Activated T-cell treated with anti-CD3 and anti-CD28 coated beads, Interleukin-2, amount 50 U/mL, for 72 hours (primary cell): ENCODE data around the gene NR1I2. TPM values are rescaled to one million over a fixed set of nuclear protein-coding genes. Genes with fewer than 3 reads are reported as not detected.

Experiments used
- ATAC-seq, 2 donors: fragments of 150-1000 bp; cut with Tn5 transposase; replicated peaks in 1 of 2; 2 replicates each; pipeline ENCODE4 v1.10.0; 2021; ENCODE audit warnings: moderate library complexity in 2 of 2, mild to moderate bottlenecking in 1 of 2
- DNase-seq, 2 donors: peaks; one replicate each; pipeline ENCODE4 v3.0.0; 2021 to 2022; ENCODE audit warnings: mixed read lengths in 1 of 2
- H3K27ac Mint-ChIP-seq: one replicate; pipeline ENCODE4 v1.8.0; 2022; ENCODE audit warnings: mild to moderate bottlenecking, moderate library complexity, mixed read lengths
- H3K27me3 Mint-ChIP-seq: one replicate; pipeline ENCODE4 v1.8.0; 2022; ENCODE audit warnings: low read depth, mixed read lengths
- H3K36me3 Mint-ChIP-seq, 2 donors: one replicate each; pipeline ENCODE4 v1.8.0; 2022; ENCODE audit warnings: mixed read lengths in 2 of 2, mild to moderate bottlenecking in 1 of 2; ENCODE audit not compliant: insufficient read depth in 2 of 2
- H3K4me1 Mint-ChIP-seq: one replicate; pipeline ENCODE4 v1.8.0; 2022; ENCODE audit warnings: low read depth, mixed read lengths
- H3K4me3 Mint-ChIP-seq, 2 donors: one replicate each; pipeline ENCODE4 v1.8.0; 2022; ENCODE audit warnings: mild to moderate bottlenecking in 2 of 2, mixed read lengths in 2 of 2, moderate library complexity in 2 of 2
- H3K9me3 Mint-ChIP-seq, 2 donors: one replicate each; pipeline ENCODE4 v1.8.0; 2022; ENCODE audit warnings: mixed read lengths in 2 of 2
- total RNA-seq, 2 donors: library from RNA; stranded (reverse); gene quantifications; one replicate each; pipeline ENCODE4 v1.2.3, GENCODE V29; 2022

Gene NR1I2
- total RNA-seq, 2 donors from 2014 or later: 0.17 to 0.25 TPM

DNA sequence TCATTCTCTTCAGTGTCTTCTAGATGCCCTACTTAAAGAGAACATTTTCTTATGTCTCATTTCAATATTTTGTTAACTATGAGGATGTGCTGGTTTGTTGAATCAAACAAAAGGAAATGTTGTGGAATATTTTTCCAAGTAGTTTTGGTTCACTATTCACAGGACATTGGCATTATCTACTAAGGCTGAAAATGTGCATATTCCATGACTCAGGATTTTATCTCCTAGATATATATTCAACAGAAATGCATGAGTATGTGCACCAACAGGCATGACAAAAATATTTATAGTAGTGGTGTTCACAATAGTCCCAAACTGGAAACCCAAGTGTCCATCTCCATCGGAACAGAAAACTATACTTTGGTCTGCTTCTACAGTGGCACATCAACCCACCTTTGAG, 16.7 kb upstream of the NR1I2 start:
- no peak for DNase-seq
- Mint-ChIP-seq H3K9me3 (peaks cover 6 to 10% of the 10 kb centered on the region in 2 donors), H3K36me3 (peaks cover 5% of the 10 kb centered on the region in 2 donors), H3K4me3 (no peak overlapping the region), H3K27me3 (peaks cover 44% of the 10 kb centered on the region), H3K27ac (no peak overlapping the region), H3K4me1 (no peaks in the 10 kb centered on the region)
- no peak for ATAC-seq

DNA sequence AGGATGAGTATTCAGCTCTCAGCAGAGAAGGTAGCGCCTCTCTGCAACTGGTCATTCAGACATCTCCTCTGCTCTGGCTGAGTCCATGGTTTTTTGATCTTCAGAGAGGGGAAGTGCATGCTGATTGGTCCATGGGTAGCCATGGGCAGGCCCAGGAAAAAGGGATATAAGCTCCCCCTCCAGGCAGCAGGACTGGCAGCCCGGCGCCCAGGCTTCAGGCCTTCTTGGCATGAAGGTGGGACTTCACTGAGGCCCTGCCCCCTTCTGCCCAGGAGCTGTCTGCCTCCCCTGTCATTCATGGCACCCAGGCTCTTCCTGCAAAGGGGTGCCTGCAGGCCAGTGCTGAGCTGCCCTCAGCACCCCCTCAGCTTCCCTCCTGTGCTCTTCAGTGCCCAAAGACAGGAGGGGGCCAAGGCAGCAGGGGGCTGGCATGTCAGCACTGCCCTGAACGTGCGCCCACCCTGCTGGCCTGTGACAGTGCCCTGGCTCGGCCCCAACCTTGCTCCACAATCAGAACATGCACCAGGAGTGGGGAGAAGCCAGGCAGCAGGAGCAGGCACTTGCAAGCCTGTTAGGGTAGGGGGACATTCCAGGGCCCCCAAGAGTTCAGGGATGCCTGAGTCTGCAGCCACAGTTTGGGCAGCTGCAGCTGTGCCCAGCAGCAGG, 13.8 kb upstream of the NR1I2 start:
- Mint-ChIP-seq H3K4me1 (no peaks in the 10 kb centered on the region), H3K9me3 (no peaks in the 10 kb centered on the region), H3K36me3 (no peaks in the 10 kb centered on the region), H3K27me3 (peaks cover 25% of the 10 kb centered on the region), H3K4me3 (no peak overlapping the region), H3K27ac (no peak overlapping the region)
- no peak for DNase-seq
- ATAC-seq: no peak

DNA sequence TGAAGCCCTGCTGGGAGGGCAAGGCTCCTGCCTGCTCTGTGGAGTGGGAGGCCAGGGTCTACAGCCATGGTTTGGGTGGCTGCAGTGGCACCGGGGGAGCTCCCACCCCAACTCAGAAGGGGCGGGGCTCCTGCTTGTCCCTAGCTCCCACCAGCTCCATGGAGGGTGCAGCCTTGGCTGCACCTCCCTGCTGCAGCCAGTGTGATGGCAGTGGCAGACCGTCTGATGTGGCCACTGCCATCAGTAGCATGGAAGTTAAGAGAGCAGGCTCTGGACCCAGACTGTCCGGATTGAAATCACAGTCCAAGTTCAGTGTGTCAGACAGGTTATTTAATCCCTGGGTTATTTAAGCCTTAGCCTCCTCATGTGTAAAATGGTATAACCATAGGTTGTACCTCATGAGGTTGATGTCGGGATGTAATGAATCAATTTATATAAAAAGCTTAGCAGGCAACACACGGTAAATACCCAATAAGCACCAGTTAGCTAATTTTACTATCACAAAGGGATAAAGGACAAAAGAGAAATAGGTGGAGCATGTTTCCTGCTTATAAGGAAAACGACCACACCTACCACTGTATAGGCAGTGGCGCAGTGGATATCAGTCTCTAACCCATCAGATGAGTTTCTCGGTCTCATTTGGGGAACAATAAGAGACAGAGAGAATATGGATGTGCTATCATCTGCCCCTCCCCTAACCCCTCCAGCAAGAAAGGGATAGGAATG, 13.1 kb upstream of the NR1I2 start:
- Mint-ChIP-seq H3K4me3 (no peak overlapping the region), H3K27me3 (peaks cover 23% of the 10 kb centered on the region), H3K27ac (no peak overlapping the region), H3K36me3 (no peaks in the 10 kb centered on the region), H3K9me3 (no peaks in the 10 kb centered on the region), H3K4me1 (no peaks in the 10 kb centered on the region)
- DNase-seq (no peak), ATAC-seq (no peak)

DNA sequence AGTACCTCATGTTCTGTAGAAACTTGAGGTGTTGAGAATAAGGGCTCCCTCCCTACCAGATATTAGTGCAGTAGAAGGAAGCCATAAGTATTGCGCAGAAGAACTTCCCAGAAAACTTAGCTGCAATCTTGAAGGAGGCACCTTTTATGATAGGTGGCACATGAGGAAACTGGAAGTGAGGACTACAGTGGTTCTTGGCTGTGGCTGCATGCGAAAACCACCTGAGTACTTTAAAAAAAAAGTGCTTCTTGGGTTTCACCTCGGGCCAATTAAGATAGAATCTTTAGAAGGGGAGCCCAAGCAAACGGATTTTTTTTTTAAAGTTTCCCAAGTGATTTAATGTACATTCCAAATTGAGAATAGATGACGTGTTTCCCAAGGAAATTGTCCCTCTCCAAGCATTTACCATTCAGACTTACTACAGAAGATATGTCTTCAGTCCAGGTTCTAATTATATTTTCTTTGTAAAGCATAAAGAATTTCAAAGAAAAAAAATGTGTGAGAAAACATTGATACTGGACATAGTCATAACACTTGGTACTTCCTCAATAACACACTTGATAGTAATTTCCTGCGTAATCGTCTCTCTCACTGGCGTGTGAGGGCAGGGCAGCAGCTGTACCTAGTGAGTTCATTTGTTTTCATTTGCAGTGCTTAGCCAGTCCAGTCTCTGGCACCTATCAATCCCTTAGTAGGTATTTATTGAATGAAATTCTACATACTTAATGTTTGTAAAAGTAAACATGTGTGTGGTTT, 12.3 kb upstream of the NR1I2 start:
- DNase-seq: no peak
- Mint-ChIP-seq H3K9me3 (peaks cover 0 to 2% of the 10 kb centered on the region in 2 donors), H3K4me3 (no peak overlapping the region), H3K27ac (no peak overlapping the region), H3K4me1 (no peaks in the 10 kb centered on the region), H3K36me3 (no peaks in the 10 kb centered on the region), H3K27me3 (peaks cover 19% of the 10 kb centered on the region)
- ATAC-seq: no peak

DNA sequence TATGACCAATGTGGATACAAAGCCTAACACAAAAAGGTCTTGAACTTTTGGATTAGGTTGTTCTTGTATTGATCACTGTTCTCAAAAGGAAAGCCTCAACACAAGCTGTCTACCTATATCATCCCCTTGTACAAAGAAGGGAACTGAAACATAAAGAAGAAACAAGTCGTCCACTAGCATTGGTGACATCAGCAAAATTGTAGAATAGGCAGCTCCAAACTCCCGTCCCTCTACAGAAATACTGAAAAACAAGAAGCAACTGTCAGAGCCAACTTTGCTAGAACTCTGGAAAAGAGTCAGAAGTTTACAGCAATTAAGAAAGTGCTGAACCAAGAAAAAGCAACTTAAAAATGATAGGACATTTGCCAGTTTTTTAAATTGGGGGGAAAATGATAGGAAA, 7.5 kb upstream of the NR1I2 start:
- Mint-ChIP-seq H3K4me3 (no peak overlapping the region), H3K36me3 (peaks cover 4 to 9% of the 10 kb centered on the region in 2 donors), H3K4me1 (no peaks in the 10 kb centered on the region), H3K27me3 (peaks cover 12% of the 10 kb centered on the region), H3K9me3 (peaks cover 4 to 11% of the 10 kb centered on the region in 2 donors), H3K27ac (no peak overlapping the region)
- ATAC-seq (no peak), DNase-seq (no peak)

DNA sequence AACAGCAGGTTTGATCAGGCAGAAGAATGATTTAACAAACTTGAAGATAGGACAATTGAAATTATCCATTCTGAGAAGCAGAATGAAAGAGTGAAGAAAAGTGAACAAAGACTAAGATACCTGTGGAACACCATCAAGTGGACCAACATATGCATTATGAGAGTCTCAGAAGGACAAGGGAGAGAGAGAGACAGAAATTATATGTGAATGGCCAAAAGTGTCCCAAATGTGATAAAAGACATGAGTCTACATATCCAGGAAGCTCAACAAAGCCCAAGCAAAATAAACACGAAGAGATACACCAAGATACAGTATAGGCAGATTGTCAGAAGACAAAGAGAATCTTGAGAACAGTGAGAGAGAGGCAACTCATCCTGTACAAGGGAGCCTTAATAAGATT, 5.6 kb upstream of the NR1I2 start:
- Mint-ChIP-seq H3K27ac (no peak overlapping the region), H3K9me3 (peaks cover 4 to 11% of the 10 kb centered on the region in 2 donors)
- no peak for ATAC-seq

DNA sequence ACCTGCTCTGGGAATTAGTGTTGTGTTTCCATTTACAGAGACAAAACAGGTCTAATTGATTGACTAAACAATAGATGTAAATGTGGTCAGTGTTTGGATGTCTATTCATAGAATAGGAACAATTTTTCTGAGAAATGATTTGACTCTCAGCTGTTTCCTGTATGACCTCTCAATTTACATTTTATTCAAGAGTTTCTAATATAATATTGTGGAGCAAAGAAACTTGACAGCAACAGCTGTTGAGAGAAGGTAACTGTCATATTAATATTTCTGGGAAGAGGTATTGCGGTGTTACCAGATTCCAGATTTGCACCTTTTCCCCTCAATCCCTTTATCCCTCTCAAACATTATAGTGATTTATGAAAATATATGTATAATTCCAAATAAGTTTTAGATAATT, 3.7 kb upstream of the NR1I2 start:
- Mint-ChIP-seq H3K27me3 (peaks cover 5% of the 10 kb centered on the region), H3K4me1 (peaks cover 4% of the 10 kb centered on the region), H3K36me3 (peaks cover 4 to 9% of the 10 kb centered on the region in 2 donors), H3K9me3 (peaks cover 4 to 11% of the 10 kb centered on the region in 2 donors), H3K27ac (no peak overlapping the region), H3K4me3 (no peak overlapping the region)
- DNase-seq (no peak), ATAC-seq (no peak)

More for the DNA sequence above, 5.6 kb upstream of the NR1I2 start:
- peaks cover 4 to 9% of the 10 kb centered on the region in 2 donors for H3K36me3 Mint-ChIP-seq
- no peak for DNase-seq
- peaks cover 4% of the 10 kb centered on the region for H3K4me1 Mint-ChIP-seq
- peaks cover 12% of the 10 kb centered on the region for H3K27me3 Mint-ChIP-seq
- H3K4me3 Mint-ChIP-seq: no peak overlapping the region

DNA sequence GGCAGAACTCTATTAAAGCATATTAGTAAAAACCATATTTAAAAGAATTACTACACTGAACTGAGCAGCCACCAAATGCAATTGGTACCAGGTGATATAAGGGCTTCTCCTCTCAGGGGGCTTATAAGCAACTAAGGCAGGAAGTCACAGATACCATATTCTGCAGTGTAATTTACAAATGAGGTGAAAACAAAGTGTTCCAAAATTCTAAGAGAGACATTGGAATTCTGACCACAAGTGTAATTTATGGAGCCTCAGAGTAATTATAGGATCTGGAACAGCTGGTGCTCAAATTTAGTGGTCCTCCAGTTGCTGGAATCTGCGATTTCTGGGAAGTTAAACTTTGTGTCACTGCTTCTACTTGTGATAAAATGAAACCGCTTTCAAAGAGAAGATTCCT, 3.1 kb upstream of the NR1I2 start:
- H3K27me3 Mint-ChIP-seq: no peaks in the 10 kb centered on the region
- peaks cover 4 to 9% of the 10 kb centered on the region in 2 donors for H3K36me3 Mint-ChIP-seq
- H3K4me3 Mint-ChIP-seq: no peak overlapping the region
- DNase-seq (no peak), ATAC-seq (no peak)
- H3K27ac Mint-ChIP-seq: no peak overlapping the region
- H3K9me3 Mint-ChIP-seq: peaks cover 4 to 11% of the 10 kb centered on the region in 2 donors
- peaks cover 4% of the 10 kb centered on the region for H3K4me1 Mint-ChIP-seq

DNA sequence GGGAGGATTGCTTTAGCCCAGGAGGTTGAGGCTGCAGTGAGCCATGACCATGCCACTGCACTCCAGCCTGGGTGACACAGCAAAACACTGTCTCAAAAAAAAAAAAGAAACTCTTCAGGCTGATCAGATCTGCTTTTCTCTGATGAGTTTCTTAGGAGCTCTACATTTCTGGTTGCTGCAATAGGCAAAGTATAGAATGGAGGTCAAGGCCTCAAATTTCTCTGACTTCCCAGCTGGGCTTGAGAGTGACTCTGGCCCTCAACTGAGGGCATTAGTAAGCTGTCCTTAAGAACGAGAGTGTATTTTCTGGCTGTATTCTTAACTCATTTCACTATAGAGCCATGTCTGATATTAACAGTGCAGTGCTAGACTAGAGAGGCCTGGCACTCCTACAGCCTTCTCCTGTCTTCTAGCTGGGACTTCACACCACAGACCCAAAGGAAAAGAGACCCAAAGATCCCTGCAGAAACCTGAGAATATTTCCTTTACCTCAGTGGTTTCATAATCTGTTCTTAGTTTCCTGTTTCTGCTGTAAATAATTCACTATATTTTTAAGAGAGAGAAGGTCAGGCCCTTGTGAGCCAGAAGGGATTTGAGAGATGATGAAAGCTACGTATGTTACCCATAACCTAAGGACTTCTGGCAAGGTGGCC, 2.0 kb upstream of the NR1I2 start:
- no peaks in the 10 kb centered on the region for H3K27me3 Mint-ChIP-seq
- ATAC-seq (no peak), DNase-seq (no peak)
- H3K4me3 Mint-ChIP-seq: no peak overlapping the region
- peaks cover 4% of the 10 kb centered on the region for H3K4me1 Mint-ChIP-seq
- H3K9me3 Mint-ChIP-seq: peaks cover 4 to 8% of the 10 kb centered on the region in 2 donors
- H3K36me3 Mint-ChIP-seq: peaks cover 4 to 9% of the 10 kb centered on the region in 2 donors
- no peak overlapping the region for H3K27ac Mint-ChIP-seq

DNA sequence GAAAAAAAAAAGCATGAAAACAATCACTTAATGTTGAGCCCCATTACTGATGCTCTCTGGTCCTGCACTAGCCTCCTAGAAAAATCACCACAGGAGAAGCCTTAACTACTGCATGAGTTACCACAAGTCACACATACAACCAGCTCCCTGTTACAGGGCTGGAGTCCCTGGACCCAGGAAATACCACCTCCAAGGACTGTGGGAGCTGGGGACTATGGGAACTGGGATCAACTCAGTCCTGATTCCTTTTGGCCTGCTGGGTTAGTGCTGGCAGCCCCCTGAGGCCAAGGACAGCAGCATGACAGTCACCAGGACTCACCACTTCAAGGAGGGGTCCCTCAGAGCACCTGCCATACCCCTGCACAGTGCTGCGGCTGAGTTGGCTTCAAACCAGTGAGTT, 559 bp downstream of the NR1I2 start:
- ATAC-seq: no peak
- H3K4me3 Mint-ChIP-seq: no peak overlapping the region
- DNase-seq: no peak
- no peaks in the 10 kb centered on the region for H3K27me3 Mint-ChIP-seq
- no peaks in the 10 kb centered on the region for H3K36me3 Mint-ChIP-seq
- peaks cover 4% of the 10 kb centered on the region for H3K4me1 Mint-ChIP-seq
- no peaks in the 10 kb centered on the region for H3K9me3 Mint-ChIP-seq
- H3K27ac Mint-ChIP-seq: no peak overlapping the region

DNA sequence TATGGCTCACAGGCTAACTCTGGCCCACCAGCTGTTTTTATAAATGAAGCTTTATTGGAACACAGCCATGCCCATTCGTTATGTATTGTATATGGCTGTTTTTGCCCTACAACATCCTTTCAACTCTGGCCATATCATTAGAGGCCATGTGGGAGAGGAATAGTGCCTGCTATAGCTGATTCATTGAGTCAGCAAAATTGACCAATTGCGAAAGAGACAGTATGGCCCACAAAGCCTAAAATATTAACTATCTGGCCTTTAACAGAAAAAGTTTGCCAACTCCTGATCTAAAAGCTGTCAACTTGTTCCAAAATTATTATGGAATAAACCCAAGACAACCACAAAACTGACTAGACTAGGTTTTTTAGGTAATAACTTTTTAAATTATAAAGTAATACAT, 1.4 kb downstream of the NR1I2 start:
- DNase-seq: no peak
- Mint-ChIP-seq H3K36me3 (no peaks in the 10 kb centered on the region), H3K9me3 (no peaks in the 10 kb centered on the region), H3K27me3 (no peaks in the 10 kb centered on the region), H3K4me3 (no peak overlapping the region), H3K4me1 (peaks cover 4% of the 10 kb centered on the region), H3K27ac (no peak overlapping the region)
- no peak for ATAC-seq

DNA sequence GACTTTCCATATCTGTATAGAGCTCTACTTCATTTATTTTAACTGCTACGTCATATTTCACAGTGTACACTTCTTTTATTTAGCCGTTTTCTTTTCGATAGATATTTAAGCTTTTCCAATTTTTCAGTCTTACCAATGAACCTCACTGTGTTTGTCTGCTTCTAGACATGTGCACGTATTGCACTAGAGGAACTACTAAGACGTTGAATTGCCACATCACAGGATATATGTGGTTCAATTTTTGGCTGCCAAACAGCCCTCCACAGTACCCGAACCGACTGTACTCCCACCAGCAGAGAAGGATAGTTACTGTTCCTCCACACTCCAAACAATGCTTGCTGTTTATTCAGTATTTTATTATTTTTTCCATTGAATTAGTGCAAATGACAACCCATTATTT, 2.0 kb downstream of the NR1I2 start:
- no peaks in the 10 kb centered on the region for H3K27me3 Mint-ChIP-seq
- peaks cover 4% of the 10 kb centered on the region for H3K4me1 Mint-ChIP-seq
- no peak overlapping the region for H3K4me3 Mint-ChIP-seq
- H3K9me3 Mint-ChIP-seq: no peaks in the 10 kb centered on the region
- no peak for DNase-seq
- no peaks in the 10 kb centered on the region for H3K36me3 Mint-ChIP-seq
- no peak for ATAC-seq
- no peak overlapping the region for H3K27ac Mint-ChIP-seq

DNA sequence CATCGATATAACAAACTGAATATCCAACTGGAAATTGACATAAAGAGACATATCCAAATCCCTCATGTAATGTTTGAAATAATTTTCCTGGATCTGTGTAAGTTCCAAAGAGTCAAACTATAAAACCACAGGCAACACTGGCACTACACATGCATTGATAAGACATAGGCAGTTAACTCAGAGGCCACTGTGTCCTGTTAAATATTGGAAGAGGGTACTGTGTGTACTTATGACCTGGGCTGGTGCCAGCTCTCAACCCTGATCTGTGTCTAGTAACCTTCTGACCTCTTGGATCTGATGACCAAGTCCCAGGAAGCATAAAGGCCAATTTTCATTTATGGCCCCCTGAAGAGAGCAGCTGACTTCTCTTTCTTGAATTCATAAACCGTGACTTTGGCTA, 4.5 kb downstream of the NR1I2 start:
- DNase-seq: no peak
- no peaks in the 10 kb centered on the region for H3K27me3 Mint-ChIP-seq
- H3K27ac Mint-ChIP-seq: no peak overlapping the region
- no peaks in the 10 kb centered on the region for H3K36me3 Mint-ChIP-seq
- ATAC-seq: no peak
- no peaks in the 10 kb centered on the region for H3K9me3 Mint-ChIP-seq
- H3K4me1 Mint-ChIP-seq: no peaks in the 10 kb centered on the region
- no peak overlapping the region for H3K4me3 Mint-ChIP-seq
